ENCODE results near the gene ITGA8.
A peak's percentile ranks its signal among the peaks of the same experiment; 100 is the strongest.

DNA sequence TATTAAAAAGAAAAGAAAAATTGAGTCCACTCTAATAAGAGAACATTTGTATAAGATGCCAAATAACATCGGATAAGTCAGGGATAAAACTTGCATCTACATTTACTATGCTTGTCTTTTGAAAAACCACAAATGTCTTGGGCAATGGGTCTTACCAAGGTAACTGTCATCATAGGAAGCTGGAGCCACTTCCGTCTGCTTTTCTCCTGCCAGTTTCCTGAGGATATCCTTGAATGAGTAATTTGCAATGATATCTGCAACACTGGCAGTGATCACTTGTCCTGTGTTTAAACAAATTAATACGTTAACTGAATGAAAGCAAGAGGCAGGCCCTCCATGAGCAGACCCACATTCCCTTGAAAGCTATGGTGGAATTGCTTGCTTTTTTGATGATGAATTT is 47.3 kb downstream of the ITGA8 start:
- TF ChIP-seq POLR2A (IDR thresholded peaks at IDR 0.05) (no peak), POLR2AphosphoS5 (IDR thresholded peaks at IDR 0.05) (peak in 1 of 3 donors; percentile 45)
- TF ChIP-seq, protein P1, sequence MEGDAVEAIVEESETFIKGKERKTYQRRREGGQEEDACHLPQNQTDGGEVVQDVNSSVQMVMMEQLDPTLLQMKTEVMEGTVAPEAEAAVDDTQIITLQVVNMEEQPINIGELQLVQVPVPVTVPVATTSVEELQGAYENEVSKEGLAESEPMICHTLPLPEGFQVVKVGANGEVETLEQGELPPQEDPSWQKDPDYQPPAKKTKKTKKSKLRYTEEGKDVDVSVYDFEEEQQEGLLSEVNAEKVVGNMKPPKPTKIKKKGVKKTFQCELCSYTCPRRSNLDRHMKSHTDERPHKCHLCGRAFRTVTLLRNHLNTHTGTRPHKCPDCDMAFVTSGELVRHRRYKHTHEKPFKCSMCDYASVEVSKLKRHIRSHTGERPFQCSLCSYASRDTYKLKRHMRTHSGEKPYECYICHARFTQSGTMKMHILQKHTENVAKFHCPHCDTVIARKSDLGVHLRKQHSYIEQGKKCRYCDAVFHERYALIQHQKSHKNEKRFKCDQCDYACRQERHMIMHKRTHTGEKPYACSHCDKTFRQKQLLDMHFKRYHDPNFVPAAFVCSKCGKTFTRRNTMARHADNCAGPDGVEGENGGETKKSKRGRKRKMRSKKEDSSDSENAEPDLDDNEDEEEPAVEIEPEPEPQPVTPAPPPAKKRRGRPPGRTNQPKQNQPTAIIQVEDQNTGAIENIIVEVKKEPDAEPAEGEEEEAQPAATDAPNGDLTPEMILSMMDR (IDR thresholded peaks at IDR 0.05 in 8 of 11, conservative IDR thresholded peaks at IDR 0.05 in 3 of 11), result no peak

All from spleen (tissue), 7 donors.